ENCODE measurements around the gene CLSTN1. TPM values are rescaled to one million over a fixed set of nuclear protein-coding genes. Genes with fewer than 3 reads are reported as not detected.
"Not testable (repeated sequence)": the region's sequence is repeated elsewhere in the genome, so short reads cannot be mapped to it uniquely, and the experiment has no call there.

The CLSTN1 gene
- total RNA-seq, 1 experiment from 2014 or later: 106 TPM

DNA sequence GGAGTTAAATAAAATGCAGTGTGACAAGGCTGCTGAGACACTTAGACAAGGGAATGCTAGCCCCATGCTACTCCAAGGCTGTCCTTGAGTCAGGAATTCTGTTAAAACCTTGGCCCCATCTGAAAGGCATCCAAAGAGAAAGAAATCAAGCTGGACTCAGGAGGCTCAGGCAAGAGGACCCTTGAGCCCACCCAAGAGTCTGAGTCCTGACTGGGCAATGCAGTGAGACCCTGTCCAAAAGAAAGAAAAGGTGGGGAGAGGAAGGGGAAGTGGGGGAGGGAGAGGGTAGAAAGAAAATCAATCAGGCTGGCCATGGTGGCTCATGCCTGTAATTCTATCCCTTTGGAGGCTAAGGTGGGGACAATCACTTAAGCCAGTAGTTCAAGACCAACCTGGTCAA lies 26.7 kb downstream of the CLSTN1 start:
- TF ChIP-seq, protein P1, sequence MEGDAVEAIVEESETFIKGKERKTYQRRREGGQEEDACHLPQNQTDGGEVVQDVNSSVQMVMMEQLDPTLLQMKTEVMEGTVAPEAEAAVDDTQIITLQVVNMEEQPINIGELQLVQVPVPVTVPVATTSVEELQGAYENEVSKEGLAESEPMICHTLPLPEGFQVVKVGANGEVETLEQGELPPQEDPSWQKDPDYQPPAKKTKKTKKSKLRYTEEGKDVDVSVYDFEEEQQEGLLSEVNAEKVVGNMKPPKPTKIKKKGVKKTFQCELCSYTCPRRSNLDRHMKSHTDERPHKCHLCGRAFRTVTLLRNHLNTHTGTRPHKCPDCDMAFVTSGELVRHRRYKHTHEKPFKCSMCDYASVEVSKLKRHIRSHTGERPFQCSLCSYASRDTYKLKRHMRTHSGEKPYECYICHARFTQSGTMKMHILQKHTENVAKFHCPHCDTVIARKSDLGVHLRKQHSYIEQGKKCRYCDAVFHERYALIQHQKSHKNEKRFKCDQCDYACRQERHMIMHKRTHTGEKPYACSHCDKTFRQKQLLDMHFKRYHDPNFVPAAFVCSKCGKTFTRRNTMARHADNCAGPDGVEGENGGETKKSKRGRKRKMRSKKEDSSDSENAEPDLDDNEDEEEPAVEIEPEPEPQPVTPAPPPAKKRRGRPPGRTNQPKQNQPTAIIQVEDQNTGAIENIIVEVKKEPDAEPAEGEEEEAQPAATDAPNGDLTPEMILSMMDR (IDR thresholded peaks at IDR 0.05; ENCODE audit: unreplicated experiment): no peak
- intact Hi-C loops (cut with micrococcal nuclease): no loop called here
- H3K4me3 Mint-ChIP-seq (ENCODE audit: unreplicated experiment): no peak overlapping the region
- H3K36me3 Mint-ChIP-seq (ENCODE audit: insufficient read depth, unreplicated experiment): no peaks in the 10 kb centered on the region
- peaks cover 23% of the 10 kb centered on the region for H3K4me1 Mint-ChIP-seq (ENCODE audit: insufficient read depth, unreplicated experiment)
- H3K27me3 Mint-ChIP-seq (ENCODE audit: insufficient read depth, unreplicated experiment): no peaks in the 10 kb centered on the region
- DNase-seq (ENCODE audit: unreplicated experiment): no peak
- no TSS peak for BruUV-seq (replicated peaks)
- ChIA-PET POLR2A (interaction anchor here (0.7 to 1.8 kb wide), 4 partner anchors 25 to 901 kb away, joined by 3 to 6 read pairs (median 4); partner anchors contain the start of genes LZIC and NMNAT1), CTCF (interaction anchor here (1.1 to 1.4 kb wide), 3 partner anchors 12 to 28 kb away, joined by 5 to 8 read pairs (median 8); no protein-coding TSS in a partner anchor)
- H3K9me3 Mint-ChIP-seq (ENCODE audit: unreplicated experiment): no peaks in the 10 kb centered on the region
- H3K27ac Mint-ChIP-seq (ENCODE audit: low read depth, unreplicated experiment): peak overlapping the region; percentile 88

DNA sequence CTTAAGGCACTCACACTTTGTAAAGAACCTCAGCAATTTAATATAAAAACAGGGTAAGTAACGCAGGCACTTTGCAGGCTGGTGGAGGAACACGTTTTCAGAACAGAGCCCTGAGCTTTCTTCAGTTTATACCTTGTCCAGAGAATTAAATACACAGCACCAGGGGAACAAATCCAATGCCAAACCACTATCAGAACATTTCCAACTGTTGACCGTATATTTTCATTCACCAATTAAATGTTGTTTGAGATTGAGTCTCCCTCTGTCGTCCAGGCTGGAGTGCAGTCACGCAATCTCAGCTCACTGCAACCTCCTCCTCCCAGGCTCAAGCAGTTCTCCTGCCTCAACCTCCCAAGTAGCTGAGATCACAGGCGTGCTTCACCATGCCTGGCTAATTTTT lies 29.7 kb downstream of the CLSTN1 start:
- CTCF ChIA-PET: interaction anchor here (1.1 to 3.4 kb wide), 2 partner anchors 9 to 77 kb away, joined by 4 to 19 read pairs; no protein-coding TSS in a partner anchor
- H3K27ac Mint-ChIP-seq (ENCODE audit: low read depth, unreplicated experiment): no peak overlapping the region
- TF ChIP-seq, protein P1 (IDR thresholded peaks at IDR 0.05; ENCODE audit: unreplicated experiment): no peak
- no peaks in the 10 kb centered on the region for H3K36me3 Mint-ChIP-seq (ENCODE audit: insufficient read depth, unreplicated experiment)
- intact Hi-C loops (cut with micrococcal nuclease): no loop called here
- no peak overlapping the region for H3K4me3 Mint-ChIP-seq (ENCODE audit: unreplicated experiment)
- H3K4me1 Mint-ChIP-seq (ENCODE audit: insufficient read depth, unreplicated experiment): peaks cover 24% of the 10 kb centered on the region
- H3K27me3 Mint-ChIP-seq (ENCODE audit: insufficient read depth, unreplicated experiment): no peaks in the 10 kb centered on the region
- POLR2A ChIA-PET: interaction anchor here (2.7 kb wide), 1 partner anchor 28 kb away, joined by 7 read pairs; no protein-coding TSS in a partner anchor
- H3K9me3 Mint-ChIP-seq (ENCODE audit: unreplicated experiment): no peaks in the 10 kb centered on the region
- no peak for DNase-seq (ENCODE audit: unreplicated experiment)
- no TSS peak for BruUV-seq (replicated peaks)

DNA sequence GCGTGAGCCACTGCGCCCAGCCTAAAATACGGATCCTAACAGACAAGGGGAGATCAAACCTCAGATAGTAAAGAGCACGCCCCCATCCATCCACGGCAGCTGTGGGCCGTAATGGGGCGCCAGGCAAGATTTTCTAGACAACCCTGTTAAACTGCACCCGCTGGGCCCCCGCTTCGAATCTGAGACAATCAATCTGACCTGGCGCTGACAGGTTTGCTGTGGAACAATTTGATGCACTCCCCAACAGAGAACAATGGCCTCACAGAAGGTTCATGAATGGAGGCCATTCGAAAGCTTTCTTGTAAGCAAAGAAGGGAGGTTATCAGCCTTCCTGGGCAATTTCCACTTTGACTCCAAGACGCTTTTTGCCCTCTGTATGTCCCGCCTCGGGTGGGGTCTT lies 30.5 kb downstream of the CLSTN1 start:
- CTCF ChIA-PET: interaction anchor here (0.7 to 3.4 kb wide), 4 partner anchors 8 to 75 kb away, joined by 5 to 19 read pairs (median 13); no protein-coding TSS in a partner anchor
- Mint-ChIP-seq H3K27me3 (ENCODE audit: insufficient read depth, unreplicated experiment) (no peaks in the 10 kb centered on the region), H3K27ac (ENCODE audit: low read depth, unreplicated experiment) (peak overlapping the region; percentile 27), H3K9me3 (ENCODE audit: unreplicated experiment) (no peaks in the 10 kb centered on the region), H3K36me3 (ENCODE audit: insufficient read depth, unreplicated experiment) (no peaks in the 10 kb centered on the region), H3K4me1 (ENCODE audit: insufficient read depth, unreplicated experiment) (peaks cover 19% of the 10 kb centered on the region), H3K4me3 (ENCODE audit: unreplicated experiment) (no peak overlapping the region)
- TF ChIP-seq, protein P1 (IDR thresholded peaks at IDR 0.05; ENCODE audit: unreplicated experiment): no peak
- no peak for DNase-seq (ENCODE audit: unreplicated experiment)
- POLR2A ChIA-PET: interaction anchor here (2.7 kb wide), 1 partner anchor 29 kb away, joined by 7 read pairs; no protein-coding TSS in a partner anchor
- BruUV-seq (replicated peaks): no TSS peak
- intact Hi-C loops (cut with micrococcal nuclease): no loop called here

DNA sequence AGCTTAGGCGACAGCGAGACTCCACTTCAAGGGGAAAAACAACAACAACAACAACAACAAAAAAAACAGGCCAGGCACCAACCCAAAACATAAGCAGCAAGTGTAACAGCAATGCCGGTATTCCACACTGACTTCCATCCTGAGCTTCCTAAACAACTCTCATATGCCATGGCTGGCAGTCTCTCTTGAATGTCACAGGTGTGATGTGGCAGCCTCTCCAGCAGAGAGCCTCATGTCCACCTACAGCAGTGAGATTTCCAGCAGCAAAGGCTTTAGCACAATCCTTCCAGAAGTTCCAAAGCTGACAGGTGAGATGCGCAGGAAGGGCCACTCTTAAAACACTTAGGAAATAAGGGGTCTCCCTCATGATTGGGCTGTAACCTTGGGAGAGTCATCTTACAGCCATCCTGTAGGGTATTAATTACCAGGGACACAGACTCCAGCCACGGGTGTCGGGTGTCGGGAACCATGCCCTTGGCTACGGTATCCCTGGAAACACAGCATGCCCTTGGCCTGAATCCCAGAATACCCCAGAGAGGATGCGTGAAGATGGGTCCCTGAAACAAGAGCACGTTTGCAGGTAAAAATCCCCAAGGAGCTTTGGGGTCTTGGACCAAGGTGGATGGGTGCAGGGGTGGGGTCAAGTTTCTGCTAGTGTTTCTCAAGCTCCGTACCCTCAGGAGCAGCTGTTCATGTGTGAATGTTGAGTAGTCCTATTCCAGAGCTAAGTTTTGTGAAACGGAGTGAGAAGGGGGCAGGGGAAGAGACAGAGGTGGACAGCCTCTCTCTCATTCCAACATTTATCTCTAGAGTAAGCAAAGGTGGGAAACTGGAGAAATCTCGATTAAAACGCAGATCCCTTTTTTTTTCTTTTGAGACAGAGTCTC lies 31.4 kb downstream of the CLSTN1 start:
- ChIA-PET CTCF (interaction anchor here (0.7 to 3.4 kb wide), 7 partner anchors 7 to 82 kb away, joined by 3 to 19 read pairs (median 5); no protein-coding TSS in a partner anchor), POLR2A (interaction anchor here (0.7 to 2.7 kb wide), 4 partner anchors 30 to 176 kb away, joined by 3 to 7 read pairs (median 4); no protein-coding TSS in a partner anchor)
- Mint-ChIP-seq H3K4me3 (ENCODE audit: unreplicated experiment) (no peak overlapping the region), H3K27me3 (ENCODE audit: insufficient read depth, unreplicated experiment) (no peaks in the 10 kb centered on the region), H3K36me3 (ENCODE audit: insufficient read depth, unreplicated experiment) (peaks cover 5% of the 10 kb centered on the region), H3K27ac (ENCODE audit: low read depth, unreplicated experiment) (no peak overlapping the region), H3K9me3 (ENCODE audit: unreplicated experiment) (no peaks in the 10 kb centered on the region), H3K4me1 (ENCODE audit: insufficient read depth, unreplicated experiment) (peaks cover 12% of the 10 kb centered on the region)
- TF ChIP-seq, protein P1 (IDR thresholded peaks at IDR 0.05; ENCODE audit: unreplicated experiment): no peak
- BruUV-seq (replicated peaks): no TSS peak
- intact Hi-C loops (cut with micrococcal nuclease): no loop called here
- DNase-seq (ENCODE audit: unreplicated experiment): peak; percentile 42

DNA sequence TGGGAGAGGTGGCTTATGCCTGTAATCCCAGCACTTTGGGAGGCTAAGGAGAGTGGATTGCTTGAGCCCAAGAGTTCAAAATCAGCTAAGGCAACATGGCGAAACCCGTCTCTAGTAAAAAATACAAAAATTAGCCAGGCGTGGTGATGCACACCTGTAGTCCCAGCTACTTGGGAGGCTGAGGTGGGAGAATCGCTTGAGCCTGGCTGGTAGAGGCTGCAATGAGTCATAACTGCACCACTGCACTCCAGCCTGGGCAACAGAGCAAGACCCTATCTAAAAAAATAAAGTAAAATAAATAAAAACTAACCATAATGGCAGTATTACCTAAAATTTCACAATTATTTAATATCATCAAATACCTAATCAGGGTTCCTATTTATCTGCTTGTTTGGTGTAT lies 34.1 kb downstream of the CLSTN1 start:
- BruUV-seq (replicated peaks); H3K36me3 Mint-ChIP-seq (ENCODE audit: insufficient read depth, unreplicated experiment); intact Hi-C loops (cut with micrococcal nuclease); DNase-seq (ENCODE audit: unreplicated experiment); H3K27ac Mint-ChIP-seq (ENCODE audit: low read depth, unreplicated experiment); H3K4me1 Mint-ChIP-seq (ENCODE audit: insufficient read depth, unreplicated experiment); H3K9me3 Mint-ChIP-seq (ENCODE audit: unreplicated experiment); H3K27me3 Mint-ChIP-seq (ENCODE audit: insufficient read depth, unreplicated experiment); POLR2A ChIA-PET; H3K4me3 Mint-ChIP-seq (ENCODE audit: unreplicated experiment): not testable (repeated sequence)
- CTCF ChIA-PET: interaction anchor here (0.6 kb wide), 1 partner anchor 15 kb away, joined by 6 read pairs; no protein-coding TSS in a partner anchor

Data from MCF 10A (cell line).